Right lobe of liver (tissue), 6 donors: ENCODE data around the gene CAMTA1. TPM values are rescaled to one million over a fixed set of nuclear protein-coding genes. Genes with fewer than 3 reads are reported as not detected.

ENCODE experiments used
- ATAC-seq, 4 donors: fragments of 200-7000 bp; cut with Tn5 transposase; one replicate each; pipeline ENCODE4 v1.9.1; 2020; ENCODE audit warnings: mild to moderate bottlenecking in 4 of 4, moderate library complexity in 4 of 4
- DNase-seq, 3 donors: peaks; one replicate each; pipeline ENCODE4 v3.0.0-alpha.2; 2020
- H3K27ac ChIP-seq, 3 donors: fragments of 200-600 bp; one replicate each; pipeline ENCODE4 v1.8.0; 2022
- H3K27me3 ChIP-seq, 2 donors: fragments of 200-600 bp; one replicate each; pipeline ENCODE4 v1.8.0; 2022
- H3K36me3 ChIP-seq, 4 donors: fragments of 200-600 bp; sonication (generic) in 1 of 4; one replicate each; pipeline versions ENCODE4 v1.5.1 to v1.8.0; 2017 to 2022; ENCODE audit warnings: control low read depth in 1 of 4
- H3K4me1 ChIP-seq, 4 donors: fragments of 200-600 bp; sonication (generic) in 1 of 4; one replicate each; pipeline versions ENCODE4 v1.5.1 to v1.8.0; 2017 to 2022; ENCODE audit warnings: control low read depth in 1 of 4
- H3K4me3 ChIP-seq, 3 donors: fragments of 200-600 bp; one replicate each; pipeline ENCODE4 v1.8.0; 2022
- H3K9me3 ChIP-seq, 4 donors: fragments of 200-600 bp; sonication (generic) in 1 of 4; one replicate each; pipeline versions ENCODE4 v1.5.1 to v1.8.0; 2017 to 2022; ENCODE audit warnings: control low read depth in 1 of 4
- POLR2A ChIP-seq: fragments of 450-650 bp; IDR thresholded peaks from one replicate; pipeline ENCODE4 v1.6.1; 2017; ENCODE audit warnings: antibody characterized with exemption, mild to moderate bottlenecking
- WGBS: methylation state at CpG from one replicate; pipeline ENCODE4 v1.1.6; 2018; ENCODE audit warnings: low coverage, low lambda C conversion rate; ENCODE audit not compliant: insufficient coverage; ENCODE audit errors: missing lambda C conversion rate; 5-methylcytosine and 5-hydroxymethylcytosine counted together
- intact Hi-C, 2 donors: fragments of 100-400 bp; cut with DNase I; formaldehyde crosslinking; loops; one replicate each; pipeline versions ENCODE4 v1.11.2 to v1.14.1; 2022
- total RNA-seq, 6 experiments: library from RNA; depleted of rRNA in 2 of 6; stranded (reverse); fragments of >200 nt in 2 of 6; fragmentation: NEBNext Ultra II Directional in 3 of 6; extraction: Animal tissue kit (Norgen Biotek cat#: 25700) in 3 of 6; gene quantifications; one replicate each; pipeline versions ENCODE4 v1.1.0 to v1.2.4, GENCODE V29; 2016 to 2023
- TF ChIP-seq, protein P1 (sequence below), 4 donors: fragments of 200-600 bp in 3 of 4; fragments of 450-650 bp in 1 of 4; IDR thresholded peaks; one replicate each; pipeline versions ENCODE4 v1.5.1 to v1.8.0; 2016 to 2022; ENCODE audit warnings: antibody characterized with exemption in 4 of 4, mild to moderate bottlenecking in 2 of 4
- donor health status: DM: no; HTN: yes; CAD: no.
- donor health status: DM: no; HTN: no; CAD: no.
- donor health status: DM: no; HTN: no; CAD: no.
- donor health status: DM: no; HTN: yes; CAD: no.
- donor health status: DM: no; HTN: yes; CAD: no.

CAMTA1 gene
- total RNA-seq, 6 experiments from 2014 or later, result 32.3 to 49.4 (median 37.2) TPM

- H3K27me3 ChIP-seq, result no peaks in the 10 kb centered on the region
- no peak overlapping the region for H3K4me3 ChIP-seq
- no peaks in the 10 kb centered on the region for H3K36me3 ChIP-seq
- H3K27ac ChIP-seq, result no peak overlapping the region
- ATAC-seq (no peak), DNase-seq (peak in 2 of 3 donors; percentile 15 to 30)
- TF ChIP-seq, protein P1, sequence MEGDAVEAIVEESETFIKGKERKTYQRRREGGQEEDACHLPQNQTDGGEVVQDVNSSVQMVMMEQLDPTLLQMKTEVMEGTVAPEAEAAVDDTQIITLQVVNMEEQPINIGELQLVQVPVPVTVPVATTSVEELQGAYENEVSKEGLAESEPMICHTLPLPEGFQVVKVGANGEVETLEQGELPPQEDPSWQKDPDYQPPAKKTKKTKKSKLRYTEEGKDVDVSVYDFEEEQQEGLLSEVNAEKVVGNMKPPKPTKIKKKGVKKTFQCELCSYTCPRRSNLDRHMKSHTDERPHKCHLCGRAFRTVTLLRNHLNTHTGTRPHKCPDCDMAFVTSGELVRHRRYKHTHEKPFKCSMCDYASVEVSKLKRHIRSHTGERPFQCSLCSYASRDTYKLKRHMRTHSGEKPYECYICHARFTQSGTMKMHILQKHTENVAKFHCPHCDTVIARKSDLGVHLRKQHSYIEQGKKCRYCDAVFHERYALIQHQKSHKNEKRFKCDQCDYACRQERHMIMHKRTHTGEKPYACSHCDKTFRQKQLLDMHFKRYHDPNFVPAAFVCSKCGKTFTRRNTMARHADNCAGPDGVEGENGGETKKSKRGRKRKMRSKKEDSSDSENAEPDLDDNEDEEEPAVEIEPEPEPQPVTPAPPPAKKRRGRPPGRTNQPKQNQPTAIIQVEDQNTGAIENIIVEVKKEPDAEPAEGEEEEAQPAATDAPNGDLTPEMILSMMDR (IDR thresholded peaks at IDR 0.05), result no peak
- no peak for TF ChIP-seq POLR2A
- H3K9me3 ChIP-seq, result no peaks in the 10 kb centered on the region
- intact Hi-C loops, result no loop called here
- 100% methylated on average over 1 of the region's 4 CpGs for WGBS
- H3K4me1 ChIP-seq, result no peaks in the 10 kb centered on the region
Observed at GRCh38 chr1:7590426-7590790, 805.2 kb downstream of the CAMTA1 start.

- no peak overlapping the region for H3K4me3 ChIP-seq
- H3K4me1 ChIP-seq, result no peaks in the 10 kb centered on the region
- H3K9me3 ChIP-seq, result no peaks in the 10 kb centered on the region
- intact Hi-C loops, result no loop called here
- TF ChIP-seq, protein P1 (IDR thresholded peaks at IDR 0.05), result no peak
- TF ChIP-seq POLR2A, result no peak
- WGBS, result 82% methylated on average over 10 of the region's 10 CpGs
- DNase-seq, result peak in 2 of 3 donors; percentile 40 to 50
- H3K27me3 ChIP-seq, result no peaks in the 10 kb centered on the region
- no peak overlapping the region for H3K27ac ChIP-seq
- ATAC-seq, result no peak
- no peaks in the 10 kb centered on the region for H3K36me3 ChIP-seq
Observed at GRCh38 chr1:7591565-7591964, 806.3 kb downstream of the CAMTA1 start.

DNA sequence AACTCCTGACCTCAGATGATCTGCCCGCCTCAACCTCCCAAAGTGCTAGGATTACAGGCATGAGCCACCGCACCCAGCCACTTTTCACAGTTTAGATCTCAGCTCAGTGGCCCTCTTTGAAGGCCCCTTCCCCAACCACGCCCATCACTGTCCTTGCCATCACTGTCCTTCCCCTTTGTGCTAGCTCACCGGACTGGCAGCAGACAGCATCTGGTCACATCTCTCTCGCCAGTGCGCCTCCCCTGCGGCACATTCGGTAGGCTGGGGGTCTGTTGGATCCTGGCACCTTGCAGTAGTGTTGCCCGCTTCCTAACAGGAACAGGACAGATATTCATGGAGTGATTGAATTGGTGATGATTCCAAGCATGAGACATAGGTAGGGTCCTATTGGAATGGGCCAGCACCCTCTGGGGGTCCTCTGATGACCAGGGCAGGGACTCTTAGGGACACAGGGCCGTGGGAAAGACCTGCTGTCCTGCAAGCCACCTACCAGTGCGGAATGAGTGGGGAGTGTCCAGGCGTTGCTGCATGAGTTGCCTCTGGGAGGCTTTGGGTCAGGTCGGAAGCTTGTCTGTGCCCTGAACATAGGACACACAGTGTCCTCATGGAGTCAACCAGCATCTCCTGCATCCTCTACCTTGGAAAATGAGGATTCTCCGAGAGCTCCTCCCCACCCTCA, 807.0 kb downstream of the CAMTA1 start:
- Histone ChIP-seq H3K27me3 (no peaks in the 10 kb centered on the region), H3K36me3 (no peaks in the 10 kb centered on the region), H3K4me3 (no peak overlapping the region), H3K4me1 (no peaks in the 10 kb centered on the region), H3K27ac (no peak overlapping the region), H3K9me3 (no peaks in the 10 kb centered on the region)
- ATAC-seq (no peak), DNase-seq (peak in 2 of 3 donors; percentile 27)
- 90% methylated on average over 3 of the region's 14 CpGs for WGBS
- TF ChIP-seq, protein P1 (IDR thresholded peaks at IDR 0.05), result no peak
- no peak for TF ChIP-seq POLR2A
- intact Hi-C loops, result no loop called here

- intact Hi-C loops, result no loop called here
- Histone ChIP-seq H3K9me3 (no peaks in the 10 kb centered on the region), H3K4me1 (no peaks in the 10 kb centered on the region), H3K36me3 (no peaks in the 10 kb centered on the region), H3K4me3 (no peak overlapping the region), H3K27ac (no peak overlapping the region), H3K27me3 (no peaks in the 10 kb centered on the region)
- no peak for ATAC-seq
- 54% methylated on average over 4 of the region's 5 CpGs for WGBS
- peak in 2 of 3 donors; percentile 19 to 28 for DNase-seq
- TF ChIP-seq POLR2A, result no peak
- TF ChIP-seq, protein P1 (IDR thresholded peaks at IDR 0.05), result no peak
Observed at GRCh38 chr1:7594002-7594713, 808.9 kb downstream of the CAMTA1 start.
